Measurements from ENCODE around the gene TBC1D5. TPM values are rescaled to one million over a fixed set of nuclear protein-coding genes. Genes with fewer than 3 reads are reported as not detected.
"Not testable (repeated sequence)": the region's sequence is repeated elsewhere in the genome, so short reads cannot be mapped to it uniquely, and the experiment has no call there.

TBC1D5 gene
- total RNA-seq, 3 donors from 2014 or later = 70.1 to 109 (median 90.1) TPM

DNA sequence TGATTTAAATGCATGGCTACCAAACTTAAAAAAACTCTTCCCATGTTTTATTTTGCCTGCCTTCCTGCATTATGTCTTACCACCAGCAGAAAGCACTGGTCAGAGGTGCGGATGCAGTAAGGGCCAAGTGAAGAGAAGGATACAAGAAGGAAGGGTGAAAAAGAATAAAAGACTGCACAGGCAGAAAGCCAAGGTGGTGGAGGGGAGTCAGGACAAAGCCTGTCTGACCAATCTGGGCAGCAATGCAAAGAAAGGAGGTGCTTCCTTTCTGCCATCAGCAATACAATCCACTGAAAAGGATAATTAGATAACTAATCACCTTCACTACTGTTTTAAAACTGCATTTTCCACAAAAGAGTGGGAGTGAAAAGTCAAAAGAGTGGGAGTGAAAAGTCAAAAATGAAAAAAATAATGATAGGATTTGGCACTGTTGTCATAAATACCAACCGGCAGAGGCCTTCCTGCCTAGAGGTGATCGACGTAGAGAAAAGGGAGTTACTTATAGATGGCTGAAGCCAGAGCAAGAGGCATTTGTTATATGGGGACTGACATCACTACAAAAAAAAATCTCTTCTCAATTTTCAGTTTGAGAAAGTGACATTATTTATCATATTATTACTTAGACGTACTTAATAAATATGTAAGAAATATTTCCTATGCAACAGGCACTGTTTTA, 385.3 kb downstream of the TBC1D5 start:
- Histone ChIP-seq H3K27me3 (no peaks in the 10 kb centered on the region), H3K4me1 (peaks cover 0 to 4% of the 10 kb centered on the region in 2 donors), H3K36me3 (no peaks in the 10 kb centered on the region), H3K4me3 (no peak overlapping the region), H3K27ac (no peak overlapping the region), H3K9me3 (no peaks in the 10 kb centered on the region)
- no peak for DNase-seq (ENCODE audit: low spot score in 2 of 2)
- TF ChIP-seq POLR2A (IDR thresholded peaks at IDR 0.05) (no peak), POLR2AphosphoS5 (IDR thresholded peaks at IDR 0.05) (no peak)
- TF ChIP-seq, protein P1, sequence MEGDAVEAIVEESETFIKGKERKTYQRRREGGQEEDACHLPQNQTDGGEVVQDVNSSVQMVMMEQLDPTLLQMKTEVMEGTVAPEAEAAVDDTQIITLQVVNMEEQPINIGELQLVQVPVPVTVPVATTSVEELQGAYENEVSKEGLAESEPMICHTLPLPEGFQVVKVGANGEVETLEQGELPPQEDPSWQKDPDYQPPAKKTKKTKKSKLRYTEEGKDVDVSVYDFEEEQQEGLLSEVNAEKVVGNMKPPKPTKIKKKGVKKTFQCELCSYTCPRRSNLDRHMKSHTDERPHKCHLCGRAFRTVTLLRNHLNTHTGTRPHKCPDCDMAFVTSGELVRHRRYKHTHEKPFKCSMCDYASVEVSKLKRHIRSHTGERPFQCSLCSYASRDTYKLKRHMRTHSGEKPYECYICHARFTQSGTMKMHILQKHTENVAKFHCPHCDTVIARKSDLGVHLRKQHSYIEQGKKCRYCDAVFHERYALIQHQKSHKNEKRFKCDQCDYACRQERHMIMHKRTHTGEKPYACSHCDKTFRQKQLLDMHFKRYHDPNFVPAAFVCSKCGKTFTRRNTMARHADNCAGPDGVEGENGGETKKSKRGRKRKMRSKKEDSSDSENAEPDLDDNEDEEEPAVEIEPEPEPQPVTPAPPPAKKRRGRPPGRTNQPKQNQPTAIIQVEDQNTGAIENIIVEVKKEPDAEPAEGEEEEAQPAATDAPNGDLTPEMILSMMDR (IDR thresholded peaks at IDR 0.05) = no peak
- intact Hi-C loops (cut with DNase I; ENCODE audit: low total_unique reads) = no loop called here

DNA sequence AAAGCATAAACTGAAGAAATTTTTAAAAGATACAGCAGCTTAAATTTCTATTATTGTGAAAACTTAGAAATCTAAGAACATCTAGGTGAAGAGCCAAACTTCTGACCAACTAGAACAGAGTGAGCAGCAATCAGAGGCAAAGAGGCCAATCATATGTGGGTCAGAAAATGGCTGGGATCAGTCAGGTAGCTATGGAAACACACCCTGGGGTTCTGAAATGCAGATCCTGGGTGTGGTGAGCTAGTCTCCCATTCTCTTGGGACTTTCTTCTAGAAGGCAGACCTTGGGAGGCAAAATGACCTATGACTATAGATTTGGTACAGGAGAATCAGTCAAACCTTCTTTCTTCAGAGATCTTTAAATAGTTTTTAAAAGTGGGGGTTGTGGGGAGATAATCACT, 385.8 kb downstream of the TBC1D5 start:
- Histone ChIP-seq H3K36me3 (no peaks in the 10 kb centered on the region), H3K27ac (no peak overlapping the region), H3K4me1 (peaks cover 0 to 4% of the 10 kb centered on the region in 2 donors), H3K9me3 (no peaks in the 10 kb centered on the region), H3K27me3 (no peaks in the 10 kb centered on the region), H3K4me3 (no peak overlapping the region)
- TF ChIP-seq POLR2AphosphoS5 (IDR thresholded peaks at IDR 0.05) (no peak), POLR2A (IDR thresholded peaks at IDR 0.05) (no peak)
- TF ChIP-seq, protein P1 (IDR thresholded peaks at IDR 0.05) = no peak
- intact Hi-C loops (cut with DNase I; ENCODE audit: low total_unique reads) = no loop called here
- no peak for DNase-seq (ENCODE audit: low spot score in 2 of 2)

DNA sequence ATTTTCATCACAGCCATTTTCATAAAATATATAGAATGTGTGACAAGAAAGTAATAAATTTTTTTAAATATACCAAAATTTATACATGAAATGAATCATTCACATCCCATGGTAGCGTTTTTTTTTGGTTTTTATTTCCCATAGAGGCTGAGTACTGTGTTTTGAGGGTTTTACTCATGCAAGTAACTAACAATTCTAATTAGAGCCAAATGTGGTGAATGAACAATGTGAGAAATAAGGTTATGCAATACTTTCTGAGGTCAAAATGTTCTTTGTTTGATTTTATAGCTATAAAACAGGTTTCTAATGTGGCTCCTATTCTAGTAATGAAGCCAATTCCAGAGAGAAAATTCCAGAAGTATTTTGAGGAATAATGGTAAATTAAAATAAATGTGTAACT, 386.8 kb downstream of the TBC1D5 start:
- TF ChIP-seq, protein P1 (IDR thresholded peaks at IDR 0.05) = no peak
- TF ChIP-seq POLR2A (IDR thresholded peaks at IDR 0.05) = no peak
- no peak for TF ChIP-seq POLR2AphosphoS5 (IDR thresholded peaks at IDR 0.05)
- Histone ChIP-seq H3K4me1 (peaks cover 0 to 4% of the 10 kb centered on the region in 2 donors), H3K9me3 (no peaks in the 10 kb centered on the region), H3K27ac (no peak overlapping the region), H3K36me3 (no peaks in the 10 kb centered on the region), H3K27me3 (no peaks in the 10 kb centered on the region), H3K4me3 (no peak overlapping the region)
- DNase-seq (ENCODE audit: low spot score in 2 of 2) = no peak
- intact Hi-C loops (cut with DNase I; ENCODE audit: low total_unique reads) = no loop called here

DNA sequence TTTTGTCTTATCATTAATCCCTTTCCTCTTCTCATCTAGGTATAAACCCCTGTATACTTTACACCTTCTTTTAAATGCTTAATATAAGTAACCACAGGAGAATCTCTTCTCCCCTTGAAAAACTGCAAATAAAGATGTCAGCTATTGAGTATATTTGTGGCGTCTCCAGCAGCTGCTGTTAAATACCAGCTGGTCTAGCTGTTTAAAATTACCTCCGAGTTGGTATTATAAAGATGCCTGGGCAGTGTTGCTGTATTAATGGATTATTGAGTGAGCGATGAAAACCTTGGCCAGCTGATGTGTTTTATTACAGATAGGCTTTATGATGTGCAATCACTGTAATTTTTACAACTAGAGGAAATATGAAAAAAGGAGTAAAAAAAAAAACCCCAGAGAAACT, 388.1 kb downstream of the TBC1D5 start:
- TF ChIP-seq, protein P1 (IDR thresholded peaks at IDR 0.05) = no peak
- TF ChIP-seq POLR2A (IDR thresholded peaks at IDR 0.05) (no peak), POLR2AphosphoS5 (IDR thresholded peaks at IDR 0.05) (no peak)
- Histone ChIP-seq H3K36me3 (no peaks in the 10 kb centered on the region), H3K27ac (no peak overlapping the region), H3K9me3 (no peaks in the 10 kb centered on the region), H3K4me1 (peaks cover 0 to 4% of the 10 kb centered on the region in 2 donors), H3K27me3 (no peaks in the 10 kb centered on the region), H3K4me3 (no peak overlapping the region)
- intact Hi-C loops (cut with DNase I; ENCODE audit: low total_unique reads) = no loop called here
- no peak for DNase-seq (ENCODE audit: low spot score in 2 of 2)

DNA sequence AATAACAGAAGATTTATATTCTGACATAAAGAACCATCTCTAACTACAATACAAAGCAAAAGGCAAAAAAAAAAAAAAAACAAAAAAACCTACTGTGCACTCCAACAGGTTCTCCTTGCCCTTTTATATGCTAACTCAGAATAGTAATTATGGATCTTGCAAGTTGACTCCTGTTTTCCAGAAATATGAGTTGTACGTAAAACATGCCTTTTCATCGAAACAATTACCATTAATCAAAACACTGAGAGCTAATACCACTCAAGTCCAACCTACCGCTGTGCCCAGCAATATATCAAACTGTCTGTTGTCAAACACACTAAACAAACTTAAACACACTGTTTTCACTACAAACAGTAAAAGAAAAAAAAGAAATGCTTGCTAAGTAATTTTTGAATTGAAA, 389.8 kb downstream of the TBC1D5 start:
- intact Hi-C loops (cut with DNase I; ENCODE audit: low total_unique reads) = no loop called here
- no peak for DNase-seq (ENCODE audit: low spot score in 2 of 2)
- Histone ChIP-seq H3K36me3 (no peaks in the 10 kb centered on the region), H3K27me3 (no peaks in the 10 kb centered on the region), H3K9me3 (no peaks in the 10 kb centered on the region), H3K4me1 (peaks cover 0 to 4% of the 10 kb centered on the region in 2 donors), H3K27ac (no peak overlapping the region), H3K4me3 (no peak overlapping the region)
- TF ChIP-seq POLR2A (IDR thresholded peaks at IDR 0.05) (no peak), POLR2AphosphoS5 (IDR thresholded peaks at IDR 0.05) (no peak)
- TF ChIP-seq, protein P1 (IDR thresholded peaks at IDR 0.05) = no peak

DNA sequence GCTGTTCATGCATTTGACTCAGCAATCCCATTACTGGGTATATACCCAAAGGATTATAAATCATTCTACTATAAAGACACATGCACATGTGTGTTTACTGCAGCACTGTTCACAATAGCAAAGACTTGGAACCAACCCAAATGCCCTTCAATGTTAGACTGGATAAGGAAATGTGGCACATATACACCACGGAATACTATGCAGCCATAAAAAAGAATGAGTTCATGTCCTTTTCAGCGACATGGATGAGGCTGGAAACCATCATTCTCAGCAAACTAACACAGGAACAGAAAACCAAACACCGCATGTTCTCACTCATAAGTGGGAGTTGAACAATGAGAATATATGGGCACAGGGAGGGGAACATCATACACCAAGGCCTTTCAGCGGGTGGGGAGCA, 391.2 kb downstream of the TBC1D5 start:
- H3K27ac ChIP-seq; H3K9me3 ChIP-seq; H3K27me3 ChIP-seq; H3K4me1 ChIP-seq; H3K4me3 ChIP-seq; intact Hi-C loops (cut with DNase I; ENCODE audit: low total_unique reads); DNase-seq (ENCODE audit: low spot score in 2 of 2); H3K36me3 ChIP-seq: not testable (repeated sequence)

All from breast epithelium (tissue), 4 donors.